Measurements from ENCODE around the gene AIP. TPM values are rescaled to one million over a fixed set of nuclear protein-coding genes. Genes with fewer than 3 reads are reported as not detected.

AIP gene
- total RNA-seq, 2 experiments from 2014 or later: 145 to 146 TPM

- CTCF ChIA-PET: interaction anchor here (1.4 kb wide), 1 partner anchor 145 kb away, joined by 3 read pairs; no protein-coding TSS in a partner anchor
- Mint-ChIP-seq H3K27me3 (no peaks in the 10 kb centered on the region), H3K4me1 (ENCODE audit: low read depth) (peaks cover 7% of the 10 kb centered on the region), H3K4me3 (no peak overlapping the region), H3K27ac (no peak overlapping the region), H3K36me3 (ENCODE audit: low read depth) (peaks cover 20% of the 10 kb centered on the region), H3K9me3 (no peaks in the 10 kb centered on the region)
- POLR2A ChIA-PET: no interaction called here
- no peak for ATAC-seq
- intact Hi-C loops (cut with micrococcal nuclease): no loop called here
- no peak for DNase-seq
- no peak for TF ChIP-seq CTCF (IDR thresholded peaks at IDR 0.05)
Observed at GRCh38 chr11:67496113-67496512, 13.3 kb downstream of the AIP start.

- H3K27ac Mint-ChIP-seq: peak overlapping the region; percentile 34
- ATAC-seq: no peak
- no peak overlapping the region for H3K4me3 Mint-ChIP-seq
Observed at GRCh38 chr11:67497656-67498291, 14.9 kb downstream of the AIP start.

GRCh38 chr11:67498544-67498972 lies 15.7 kb downstream of the AIP start:
- no peaks in the 10 kb centered on the region for H3K9me3 Mint-ChIP-seq
- TF ChIP-seq CTCF (IDR thresholded peaks at IDR 0.05): no peak
- no peaks in the 10 kb centered on the region for H3K27me3 Mint-ChIP-seq
- peaks cover 22% of the 10 kb centered on the region for H3K4me1 Mint-ChIP-seq (ENCODE audit: low read depth)
- H3K36me3 Mint-ChIP-seq (ENCODE audit: low read depth): peaks cover 24% of the 10 kb centered on the region
- no peak for DNase-seq
- H3K4me3 Mint-ChIP-seq: no peak overlapping the region
- ChIA-PET POLR2A (interaction anchor here (8.8 kb wide), 1 partner anchor 10 kb away, joined by 108 read pairs; no protein-coding TSS in a partner anchor), CTCF (no interaction called here)
- intact Hi-C loops (cut with micrococcal nuclease): no loop called here
- H3K27ac Mint-ChIP-seq: no peak overlapping the region
- ATAC-seq: no peak

More at GRCh38 chr11:67497656-67498291, 14.9 kb downstream of the AIP start:
- no peaks in the 10 kb centered on the region for H3K9me3 Mint-ChIP-seq
- CTCF ChIA-PET: no interaction called here
- DNase-seq: no peak
- intact Hi-C loops (cut with micrococcal nuclease): no loop called here
- TF ChIP-seq CTCF (IDR thresholded peaks at IDR 0.05): no peak
- POLR2A ChIA-PET: interaction anchor here (1.2 to 8.8 kb wide), 3 partner anchors 9 to 84 kb away, joined by 3 to 108 read pairs (median 3); no protein-coding TSS in a partner anchor
- peaks cover 16% of the 10 kb centered on the region for H3K4me1 Mint-ChIP-seq (ENCODE audit: low read depth)
- no peaks in the 10 kb centered on the region for H3K27me3 Mint-ChIP-seq
- H3K36me3 Mint-ChIP-seq (ENCODE audit: low read depth): peaks cover 21% of the 10 kb centered on the region

GRCh38 chr11:67499808-67500483 lies 17.1 kb downstream of the AIP start:
- Mint-ChIP-seq H3K27me3 (no peaks in the 10 kb centered on the region), H3K4me3 (no peak overlapping the region), H3K27ac (no peak overlapping the region), H3K9me3 (no peaks in the 10 kb centered on the region), H3K36me3 (ENCODE audit: low read depth) (peaks cover 24% of the 10 kb centered on the region), H3K4me1 (ENCODE audit: low read depth) (peaks cover 23% of the 10 kb centered on the region)
- intact Hi-C loops (cut with micrococcal nuclease): no loop called here
- DNase-seq (no peak), ATAC-seq (no peak)
- CTCF ChIA-PET: no interaction called here
- TF ChIP-seq CTCF (IDR thresholded peaks at IDR 0.05): no peak
- POLR2A ChIA-PET: interaction anchor here (1.5 to 8.8 kb wide), 2 partner anchors 11 to 62 kb away, joined by 6 to 108 read pairs; partner anchors contain the start of gene PTPRCAP

- H3K27me3 Mint-ChIP-seq: no peaks in the 10 kb centered on the region
- ChIA-PET CTCF (no interaction called here), POLR2A (interaction anchor here (1.1 to 8.8 kb wide), 3 partner anchors 12 to 63 kb away, joined by 4 to 108 read pairs (median 6); partner anchors contain the start of genes PTPRCAP and TMEM134)
- H3K36me3 Mint-ChIP-seq (ENCODE audit: low read depth): peaks cover 24% of the 10 kb centered on the region
- no peaks in the 10 kb centered on the region for H3K9me3 Mint-ChIP-seq
- H3K4me1 Mint-ChIP-seq (ENCODE audit: low read depth): peaks cover 24% of the 10 kb centered on the region
- no peak overlapping the region for H3K4me3 Mint-ChIP-seq
- TF ChIP-seq CTCF (IDR thresholded peaks at IDR 0.05): no peak
- DNase-seq (no peak), ATAC-seq (no peak)
- no peak overlapping the region for H3K27ac Mint-ChIP-seq
- intact Hi-C loops (cut with micrococcal nuclease): no loop called here
Observed at GRCh38 chr11:67500484-67500821, 17.6 kb downstream of the AIP start.
